Ishikawa (cell line): ENCODE measurements around the gene SLC25A48.

Source experiments
- CEBPB ChIP-seq: IDR thresholded peaks from 2 replicates; pipeline ENCODE4 v1.6.1; 2012
- CREB1 ChIP-seq: IDR thresholded peaks from 2 replicates; pipeline ENCODE4 v1.6.1; 2012; ENCODE audit warnings: low read depth
- EGR1 ChIP-seq: IDR thresholded peaks from 2 replicates; pipeline ENCODE4 v1.6.1; 2012
- EP300 ChIP-seq: IDR thresholded peaks from 2 replicates; pipeline ENCODE4 v1.6.1; 2012; ENCODE audit warnings: borderline replicate concordance
- FOXM1 ChIP-seq: IDR thresholded peaks from 2 replicates; pipeline ENCODE4 v1.6.1; 2012; ENCODE audit warnings: low read depth, borderline replicate concordance
- MAX ChIP-seq: IDR thresholded peaks from 2 replicates; pipeline ENCODE4 v1.6.1; 2012
- NFIC ChIP-seq: IDR thresholded peaks from 2 replicates; pipeline ENCODE4 v1.6.1; 2012
- RAD21 ChIP-seq: IDR thresholded peaks from 2 replicates; pipeline ENCODE4 v1.6.1; 2012; ENCODE audit warnings: low read depth
- REST ChIP-seq: IDR thresholded peaks from 2 replicates; pipeline ENCODE4 v1.6.1; 2012; ENCODE audit warnings: low read depth, mild to moderate bottlenecking
- TAF1 ChIP-seq: IDR thresholded peaks from 2 replicates; pipeline ENCODE4 v1.6.1; 2012; ENCODE audit warnings: low read depth, mild to moderate bottlenecking
- TCF12 ChIP-seq: IDR thresholded peaks from 2 replicates; pipeline ENCODE4 v1.6.1; 2012; ENCODE audit warnings: low read depth
- TEAD4 ChIP-seq: IDR thresholded peaks from 2 replicates; pipeline ENCODE4 v1.6.1; 2012
- USF1 ChIP-seq: IDR thresholded peaks from 2 replicates; pipeline ENCODE4 v1.6.1; 2012
- YY1 ChIP-seq: IDR thresholded peaks from 2 replicates; pipeline ENCODE4 v1.6.1; 2012; ENCODE audit warnings: low read depth
- ZBTB7A ChIP-seq: IDR thresholded peaks from 2 replicates; pipeline ENCODE4 v1.6.1; 2012; ENCODE audit warnings: low read depth

SLC25A48 gene

GRCh38 chr5:135846311-135846710 is 11.8 kb downstream of the SLC25A48 start:
- TF ChIP-seq TEAD4: no peak
- no peak for TF ChIP-seq NFIC
- no peak for TF ChIP-seq YY1
- TF ChIP-seq CREB1: no peak
- TF ChIP-seq USF1: no peak
- TF ChIP-seq REST: no peak
- no peak for TF ChIP-seq RAD21
- no peak for TF ChIP-seq EP300
- no peak for TF ChIP-seq TAF1
- TF ChIP-seq TCF12: no peak
- TF ChIP-seq ZBTB7A: no peak
- TF ChIP-seq EGR1: no peak
- no peak for TF ChIP-seq FOXM1
- TF ChIP-seq MAX: no peak

GRCh38 chr5:135847976-135848375 is 13.5 kb downstream of the SLC25A48 start:
- no peak for TF ChIP-seq CEBPB

- TF ChIP-seq USF1 (no peak), FOXM1 (no peak), CREB1 (no peak), RAD21 (no peak), NFIC (no peak), ZBTB7A (no peak), EGR1 (no peak), REST (no peak), CEBPB (no peak), MAX (no peak), TAF1 (no peak)
Observed at GRCh38 chr5:135850231-135850630, 15.8 kb downstream of the SLC25A48 start.

- TF ChIP-seq FOXM1: no peak
- no peak for TF ChIP-seq REST
- no peak for TF ChIP-seq CEBPB
- no peak for TF ChIP-seq RAD21
- TF ChIP-seq TEAD4: no peak
- no peak for TF ChIP-seq YY1
- no peak for TF ChIP-seq TAF1
- no peak for TF ChIP-seq EGR1
- TF ChIP-seq USF1: no peak
- no peak for TF ChIP-seq MAX
Observed at GRCh38 chr5:135850671-135851070, 16.2 kb downstream of the SLC25A48 start.
